Naive B cell (primary cell): ENCODE data around the gene EZR. TPM values are rescaled to one million over a fixed set of nuclear protein-coding genes. Genes with fewer than 3 reads are reported as not detected.
"Not testable (repeated sequence)": the region's sequence is repeated elsewhere in the genome, so short reads cannot be mapped to it uniquely, and the experiment has no call there.

Source experiments
- ATAC-seq, 2 donors: fragments of 150-1000 bp; cut with Tn5 transposase; 2 replicates each; pipeline ENCODE4 v1.10.0; 2021; ENCODE audit warnings: low read depth in 2 of 2, mild to moderate bottlenecking in 2 of 2, moderate library complexity in 2 of 2
- DNase-seq: peaks from one replicate; pipeline ENCODE4 v3.0.0; 2022
- H3K27ac Mint-ChIP-seq, 6 donors: one replicate each; pipeline ENCODE4 v1.8.0; 2020 to 2022; ENCODE audit warnings: mild to moderate bottlenecking in 6 of 6, mixed read lengths in 6 of 6, moderate library complexity in 5 of 6, inconsistent platforms in 2 of 6
- H3K27me3 Mint-ChIP-seq, 3 donors: one replicate each; pipeline ENCODE4 v1.8.0; 2021 to 2022; ENCODE audit warnings: mixed read lengths in 3 of 3, mild to moderate bottlenecking in 1 of 3
- H3K36me3 Mint-ChIP-seq, 2 donors: one replicate each; pipeline ENCODE4 v1.8.0; 2020 to 2022; ENCODE audit warnings: mixed read lengths in 2 of 2, inconsistent platforms in 1 of 2, mild to moderate bottlenecking in 1 of 2
- H3K4me1 Mint-ChIP-seq, 3 donors: one replicate each; pipeline ENCODE4 v1.8.0; 2020 to 2022; ENCODE audit warnings: mixed read lengths in 3 of 3, inconsistent platforms in 1 of 3, mild to moderate bottlenecking in 1 of 3, moderate library complexity in 1 of 3
- H3K4me3 Mint-ChIP-seq, 8 donors: one replicate each; pipeline ENCODE4 v1.8.0; 2020 to 2022; ENCODE audit warnings: mild to moderate bottlenecking in 8 of 8, mixed read lengths in 8 of 8, moderate library complexity in 8 of 8, inconsistent platforms in 2 of 8
- H3K9me3 Mint-ChIP-seq, 7 donors: one replicate each; pipeline ENCODE4 v1.8.0; 2020 to 2022; ENCODE audit warnings: mixed read lengths in 7 of 7, mild to moderate bottlenecking in 5 of 7, inconsistent platforms in 2 of 7, moderate library complexity in 1 of 7
- polyA plus RNA-seq, 6 donors: library from polyadenylated mRNA; unstranded; fragments of 300-500 nt; fragmentation: Illumina TruSeq; gene quantifications; one replicate each; pipeline ENCODE4 v1.2.3, GENCODE V29; 2021; ENCODE audit warnings: low read depth in 6 of 6

The EZR gene
- polyA plus RNA-seq, 6 donors from 2014 or later, result 463 to 555 (median 516) TPM

DNA sequence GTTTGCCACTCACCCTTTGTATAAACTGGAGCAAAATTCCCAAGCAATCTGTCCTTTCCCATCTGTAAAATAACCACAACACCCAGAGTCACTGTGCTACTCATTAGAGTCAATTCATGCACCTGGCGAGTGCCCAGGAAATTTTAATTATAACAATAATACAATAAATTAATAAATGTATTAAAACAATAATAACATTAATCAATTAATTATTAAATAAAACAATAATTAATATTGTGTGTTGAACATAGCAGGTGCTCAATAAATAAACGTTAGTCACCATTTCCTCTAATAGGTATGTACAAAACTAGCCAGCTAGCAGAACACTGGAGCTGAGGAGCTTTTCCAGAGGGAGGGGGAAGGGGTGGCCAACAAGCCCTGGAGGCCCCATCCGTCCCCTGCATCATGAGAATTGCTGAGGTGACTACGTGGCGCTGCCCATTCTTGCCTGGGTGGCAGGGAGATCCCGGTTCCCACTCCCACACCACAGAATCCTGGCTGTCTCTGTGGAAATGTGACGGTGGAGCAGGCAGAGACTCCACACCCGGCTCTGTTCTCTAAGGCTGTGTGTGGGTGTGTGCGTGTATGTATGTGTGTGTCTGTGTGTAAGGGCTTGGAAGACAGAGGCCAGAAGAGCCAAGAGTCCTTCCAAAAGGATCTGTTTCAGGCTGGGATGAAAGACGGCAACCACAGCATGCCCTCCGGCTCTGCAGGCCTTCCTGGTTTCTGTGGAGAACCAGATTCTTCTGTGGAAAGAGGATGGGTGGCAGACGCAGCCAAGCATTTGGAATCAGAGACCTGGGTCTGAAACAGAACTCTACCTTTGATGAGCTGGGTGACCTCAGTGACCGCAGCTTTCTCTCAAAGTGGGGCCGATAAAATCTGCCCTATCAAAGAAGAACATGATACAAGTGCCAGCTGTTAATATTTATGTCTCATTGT is 18.8 kb upstream of the EZR start:
- H3K4me1 Mint-ChIP-seq, result peaks cover 31 to 63% (median 40%) of the 10 kb centered on the region in 3 donors
- peaks cover 0 to 3% (median 0%) of the 10 kb centered on the region in 7 donors for H3K9me3 Mint-ChIP-seq
- H3K27ac Mint-ChIP-seq, result peak overlapping the region in 5 of 6 donors; percentile 44 to 87 (median 74)
- peak overlapping the region in 2 of 8 donors; percentile 35 to 63 for H3K4me3 Mint-ChIP-seq
- no peaks in the 10 kb centered on the region for H3K36me3 Mint-ChIP-seq
- DNase-seq (no peak), ATAC-seq (no peak)
- no peaks in the 10 kb centered on the region for H3K27me3 Mint-ChIP-seq

DNA sequence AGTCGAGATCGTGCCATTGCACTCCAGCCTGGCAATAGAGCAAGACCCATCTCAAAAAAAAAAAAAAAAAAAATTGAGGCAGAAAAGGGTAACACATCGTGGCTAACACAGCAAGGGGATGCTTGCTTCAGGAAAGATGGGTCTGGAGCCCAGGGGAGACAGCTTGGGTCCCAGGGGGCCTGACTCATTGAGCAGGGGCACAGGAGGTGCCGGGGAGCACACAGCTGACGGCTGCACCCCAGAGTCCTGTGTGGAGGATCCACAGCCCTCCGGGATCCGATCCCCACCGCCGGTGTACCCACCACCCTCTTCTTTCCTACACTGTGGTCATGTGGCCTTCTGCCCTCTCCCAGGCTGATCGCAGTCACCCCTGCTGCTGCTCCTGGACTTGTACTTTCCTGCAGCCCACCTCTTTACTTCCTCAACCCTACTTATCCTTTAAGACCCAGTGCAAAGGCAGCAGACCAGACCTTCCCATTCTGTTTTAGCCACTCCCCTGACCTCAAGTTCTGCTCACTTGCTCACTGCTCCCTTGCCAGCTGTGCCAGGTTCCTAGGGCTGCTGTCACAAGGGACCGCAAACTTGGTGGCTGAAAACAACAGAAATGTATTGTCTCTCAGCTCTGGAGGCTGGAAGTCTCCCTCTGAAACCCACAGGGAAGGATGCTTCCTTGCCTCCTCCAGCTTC is 17.6 kb upstream of the EZR start:
- Mint-ChIP-seq H3K36me3 (no peaks in the 10 kb centered on the region), H3K27me3 (no peaks in the 10 kb centered on the region), H3K27ac (peak overlapping the region in 5 of 6 donors; percentile 35 to 75 (median 71)), H3K9me3 (no peaks in the 10 kb centered on the region), H3K4me3 (peak overlapping the region in 6 of 8 donors; percentile 31 to 88 (median 66)), H3K4me1 (peaks cover 27 to 56% (median 40%) of the 10 kb centered on the region in 3 donors)
- ATAC-seq (peak; percentile 72 to 76), DNase-seq (no peak)

DNA sequence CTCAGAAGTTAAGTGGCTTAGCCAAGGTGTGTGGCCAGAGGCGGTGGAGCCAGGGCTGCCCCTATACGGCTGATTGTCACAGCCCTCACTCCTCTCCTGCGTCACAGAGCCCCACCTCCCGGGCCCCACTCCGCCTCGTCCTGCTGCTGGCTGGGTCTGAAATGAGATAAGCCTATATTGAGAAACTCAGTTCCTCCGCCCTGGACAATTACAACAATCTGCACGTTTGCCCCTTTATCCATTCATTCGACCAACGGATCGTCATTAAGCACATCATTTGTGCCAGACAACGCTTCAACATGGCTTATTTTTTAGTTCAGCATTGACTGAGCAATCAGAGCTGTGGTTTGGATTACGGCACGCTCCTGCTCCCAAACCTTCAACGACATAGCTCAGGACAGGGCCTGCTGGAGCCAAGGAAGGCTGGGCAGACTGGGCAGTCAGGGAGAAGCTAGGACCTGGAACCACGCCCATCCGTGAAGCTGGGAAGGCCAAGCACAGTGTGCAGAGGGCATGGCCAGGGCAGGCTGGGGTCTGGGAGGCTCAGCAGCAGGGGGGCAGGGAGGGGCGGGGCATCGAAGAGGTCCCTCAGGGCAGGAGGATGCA is 16.6 kb upstream of the EZR start:
- Mint-ChIP-seq H3K27me3 (no peaks in the 10 kb centered on the region), H3K27ac (peak overlapping the region in 4 of 6 donors; percentile 4 to 90 (median 34)), H3K36me3 (no peaks in the 10 kb centered on the region), H3K9me3 (no peaks in the 10 kb centered on the region), H3K4me1 (peaks cover 27 to 56% (median 35%) of the 10 kb centered on the region in 3 donors), H3K4me3 (peak overlapping the region in 3 of 8 donors; percentile 30 to 68 (median 61))
- DNase-seq, result no peak
- peak; percentile 70 to 81 for ATAC-seq

- no peaks in the 10 kb centered on the region for H3K27me3 Mint-ChIP-seq
- H3K4me3 Mint-ChIP-seq, result peak overlapping the region in 2 of 8 donors; percentile 61 to 68
- no peaks in the 10 kb centered on the region for H3K36me3 Mint-ChIP-seq
- DNase-seq (no peak), ATAC-seq (no peak)
- no peaks in the 10 kb centered on the region for H3K9me3 Mint-ChIP-seq
- peak overlapping the region in 5 of 6 donors; percentile 20 to 90 (median 63) for H3K27ac Mint-ChIP-seq
- H3K4me1 Mint-ChIP-seq, result peaks cover 27 to 56% (median 32%) of the 10 kb centered on the region in 3 donors
Observed at GRCh38 chr6:158834675-158835385, 15.7 kb upstream of the EZR start.

DNA sequence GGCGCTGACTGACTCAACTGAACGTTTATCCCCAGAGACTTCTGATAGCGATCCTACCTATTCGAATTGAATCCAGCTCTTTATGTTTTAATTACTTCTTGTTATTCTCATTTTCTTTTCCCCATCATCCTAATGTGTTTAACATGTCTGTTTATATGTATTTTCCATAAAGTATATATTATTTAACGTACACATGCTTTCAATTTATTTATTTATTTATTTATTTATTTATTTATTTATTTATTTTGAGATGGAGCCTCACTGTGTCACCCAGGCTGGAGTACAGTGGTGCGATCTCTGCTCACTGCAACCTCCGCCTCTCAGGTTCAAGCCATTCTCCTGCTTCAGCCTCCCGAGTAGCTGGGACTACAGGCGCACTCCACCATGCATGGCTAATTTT is 13.6 kb upstream of the EZR start:
- H3K27ac Mint-ChIP-seq, result peak overlapping the region in 2 of 6 donors; percentile 57 to 97
- peaks cover 27 to 67% (median 32%) of the 10 kb centered on the region in 3 donors for H3K4me1 Mint-ChIP-seq
- not testable (repeated sequence) for H3K27me3 Mint-ChIP-seq, H3K4me3 Mint-ChIP-seq, H3K9me3 Mint-ChIP-seq, ATAC-seq, H3K36me3 Mint-ChIP-seq, DNase-seq

GRCh38 chr6:158832026-158832425 is 12.9 kb upstream of the EZR start:
- Mint-ChIP-seq H3K36me3 (no peaks in the 10 kb centered on the region), H3K4me3 (no peak overlapping the region), H3K4me1 (peaks cover 30 to 69% (median 31%) of the 10 kb centered on the region in 3 donors), H3K9me3 (no peaks in the 10 kb centered on the region), H3K27ac (peak overlapping the region in 5 of 6 donors; percentile 34 to 97 (median 47)), H3K27me3 (no peaks in the 10 kb centered on the region)
- ATAC-seq, result no peak
- DNase-seq, result no peak

DNA sequence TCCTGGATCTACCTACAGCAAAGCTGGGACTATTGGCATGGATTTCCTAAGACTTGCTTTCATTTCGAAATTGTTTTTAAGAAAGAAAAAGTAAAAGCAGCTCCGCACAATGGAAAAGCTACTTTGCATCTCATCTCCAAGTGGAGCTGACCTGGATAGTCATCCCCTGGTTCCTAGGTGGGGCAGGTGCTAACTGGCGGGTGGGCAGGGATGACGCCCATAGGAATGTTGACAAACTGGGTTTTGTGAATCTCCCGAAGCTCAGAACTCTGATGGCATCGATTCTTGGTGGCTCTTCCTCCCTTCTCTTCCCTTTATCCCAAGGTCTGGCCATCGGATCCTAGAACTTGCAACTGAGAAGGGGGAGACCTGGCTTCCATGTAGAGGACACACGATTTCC is 12.4 kb upstream of the EZR start:
- no peak for ATAC-seq
- H3K27me3 Mint-ChIP-seq, result no peaks in the 10 kb centered on the region
- no peak for DNase-seq
- peaks cover 30 to 69% (median 31%) of the 10 kb centered on the region in 3 donors for H3K4me1 Mint-ChIP-seq
- H3K27ac Mint-ChIP-seq, result peak overlapping the region in 4 of 6 donors; percentile 47 to 97 (median 68)
- H3K36me3 Mint-ChIP-seq, result no peaks in the 10 kb centered on the region
- no peak overlapping the region for H3K4me3 Mint-ChIP-seq
- H3K9me3 Mint-ChIP-seq, result no peaks in the 10 kb centered on the region

- Mint-ChIP-seq H3K36me3 (no peaks in the 10 kb centered on the region), H3K9me3 (no peaks in the 10 kb centered on the region), H3K27ac (peak overlapping the region in 2 of 6 donors; percentile 56 to 97), H3K27me3 (no peaks in the 10 kb centered on the region), H3K4me3 (no peak overlapping the region), H3K4me1 (peaks cover 30 to 69% (median 36%) of the 10 kb centered on the region in 3 donors)
- ATAC-seq (no peak), DNase-seq (no peak)
Observed at GRCh38 chr6:158830736-158831135, 11.6 kb upstream of the EZR start.

DNA sequence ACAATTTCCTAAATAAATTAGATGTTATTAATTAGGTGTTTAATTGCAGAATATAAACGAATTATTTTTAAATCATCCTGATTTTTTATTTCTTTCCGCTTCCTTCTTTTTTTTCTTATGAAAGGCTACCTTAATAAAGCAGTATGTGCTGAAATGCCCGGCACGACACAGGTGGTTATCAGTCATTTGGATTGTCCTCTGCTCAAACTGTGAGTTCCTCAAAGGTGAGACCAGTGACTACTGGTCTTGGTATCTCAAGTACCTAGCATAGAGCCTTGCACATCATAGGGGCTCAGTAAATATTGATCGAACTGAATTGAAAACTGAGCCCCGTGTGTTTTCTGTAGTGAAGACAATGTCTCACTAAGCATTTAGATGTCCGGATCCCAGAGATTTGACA is 9.6 kb upstream of the EZR start:
- ATAC-seq (no peak), DNase-seq (no peak)
- Mint-ChIP-seq H3K9me3 (no peaks in the 10 kb centered on the region), H3K4me3 (peak overlapping the region in 1 of 8 donors; percentile 8), H3K36me3 (no peaks in the 10 kb centered on the region), H3K27ac (peak overlapping the region in 5 of 6 donors; percentile 65 to 97 (median 78)), H3K4me1 (peaks cover 27 to 66% (median 29%) of the 10 kb centered on the region in 3 donors), H3K27me3 (no peaks in the 10 kb centered on the region)

DNA sequence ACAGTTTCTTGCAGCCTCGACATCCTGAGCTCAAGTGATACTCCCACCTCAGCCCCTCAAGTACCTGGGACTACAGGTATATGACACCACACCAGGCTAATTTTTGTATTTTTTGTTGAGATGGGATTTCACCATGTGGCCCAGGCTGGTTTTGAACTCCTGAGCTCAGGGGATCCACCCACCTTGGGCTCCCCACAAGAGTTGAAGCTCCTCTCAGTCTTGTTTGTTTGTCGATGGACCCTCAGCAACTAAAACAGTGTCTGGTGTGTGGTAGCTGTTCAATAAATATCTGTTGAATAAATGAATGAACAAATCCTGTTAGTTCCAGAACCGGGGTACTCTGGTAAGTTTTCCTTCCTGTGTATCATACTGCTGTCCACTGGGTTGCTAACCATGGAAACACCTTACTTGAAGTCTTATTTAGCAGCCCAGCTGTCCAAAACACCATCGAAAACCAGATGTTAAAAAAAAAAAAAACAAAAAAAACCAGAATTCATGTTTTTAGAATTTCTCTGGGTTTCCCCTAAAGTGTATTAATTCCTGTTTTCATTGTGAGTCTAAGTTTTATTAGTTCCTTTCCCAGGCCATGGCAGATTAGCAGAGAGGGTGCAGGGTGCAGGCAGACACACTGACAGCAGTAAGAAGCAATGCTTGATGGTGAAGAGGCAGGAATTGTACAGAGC is 7.8 kb upstream of the EZR start:
- H3K4me3 Mint-ChIP-seq, result peak overlapping the region; percentile 14 to 79 (median 66)
- peak overlapping the region; percentile 72 to 97 (median 93) for H3K27ac Mint-ChIP-seq
- ATAC-seq, result peak; percentile 90 to 92
- H3K27me3 Mint-ChIP-seq, result no peaks in the 10 kb centered on the region
- peak; percentile 70 for DNase-seq
- H3K36me3 Mint-ChIP-seq, result no peaks in the 10 kb centered on the region
- peaks cover 26 to 68% (median 27%) of the 10 kb centered on the region in 3 donors for H3K4me1 Mint-ChIP-seq
- no peaks in the 10 kb centered on the region for H3K9me3 Mint-ChIP-seq

DNA sequence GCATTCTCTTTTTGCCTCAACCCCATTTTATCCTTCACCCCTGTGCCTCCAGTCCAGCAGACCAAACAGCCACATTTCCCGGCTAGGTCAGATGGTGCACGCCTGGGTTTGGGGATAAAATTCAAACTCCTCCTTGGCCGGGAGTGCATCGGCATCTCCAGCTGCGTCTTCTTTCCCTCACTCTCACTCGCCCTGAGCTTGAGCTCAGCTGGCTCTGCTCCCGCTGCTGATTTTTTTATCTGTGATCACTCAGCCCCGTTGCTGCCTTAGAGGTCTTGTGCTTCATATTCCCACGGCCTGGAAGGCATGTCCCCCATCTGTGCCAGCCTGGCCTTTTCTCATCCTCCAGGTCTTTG is 6.8 kb upstream of the EZR start:
- Mint-ChIP-seq H3K9me3 (no peaks in the 10 kb centered on the region), H3K27me3 (no peaks in the 10 kb centered on the region), H3K4me1 (peaks cover 27 to 64% (median 29%) of the 10 kb centered on the region in 3 donors), H3K27ac (peak overlapping the region; percentile 79 to 97 (median 94)), H3K36me3 (no peaks in the 10 kb centered on the region), H3K4me3 (peak overlapping the region in 5 of 8 donors; percentile 56 to 82 (median 63))
- ATAC-seq, result no peak
- no peak for DNase-seq
